IMR-90 (cell line): ENCODE data around the gene PNMA6F. TPM values are rescaled to one million over a fixed set of nuclear protein-coding genes. Genes with fewer than 3 reads are reported as not detected.

ENCODE experiments used
- ATAC-seq: fragments of 200-7000 bp; cut with Tn5 transposase; 2 replicates; pipeline ENCODE4 v1.9.1; 2020; ENCODE audit warnings: low read depth, mild to moderate bottlenecking, moderate library complexity
- BruUV-seq: library from RNA; stranded (reverse); fragments of 400-500 nt; replicated peaks from 2 replicates; lab custom pipeline; 2021; lab: Mats Ljungman, UMichigan
- CTCF ChIA-PET: fragments of 300-600 bp; formaldehyde crosslinking; extraction: SDS; loops from one replicate; lab custom pipeline; 2021; ENCODE audit warnings: antibody characterized with exemption; lab: Yijun Ruan, JAX
- POLR2A ChIA-PET: fragments of 300-600 bp; sonication (Branson Sonifier 250); formaldehyde crosslinking; loops from one replicate; lab custom pipeline; 2022; ENCODE audit warnings: antibody characterized with exemption; ENCODE audit not compliant: unreplicated experiment; lab: Charles Lee
- DNase-seq: peaks from one replicate; pipeline ENCODE4 v3.0.0; 2013
- H2AFZ ChIP-seq: replicated peaks from 2 replicates; pipeline ENCODE3; 2013; ENCODE audit warnings: low read length, mild to moderate bottlenecking; ENCODE audit not compliant: poor library complexity
- H2AK5ac ChIP-seq: 2 replicates; pipeline ENCODE4 v1.6.1; 2013; ENCODE audit warnings: low read depth, low read length, inconsistent platforms
- H2AK9ac ChIP-seq: replicated peaks from 2 replicates; pipeline ENCODE3; 2013; ENCODE audit warnings: mild to moderate bottlenecking, low read depth, low read length, moderate library complexity; ENCODE audit not compliant: poor library complexity
- H2BK120ac ChIP-seq: 2 replicates; pipeline ENCODE4 v1.6.1; 2013; ENCODE audit warnings: low read depth, low read length, inconsistent platforms
- H2BK15ac ChIP-seq: 3 replicates; pipeline ENCODE4 v1.6.1; 2013; ENCODE audit warnings: low read depth, low read length, inconsistent platforms
- H2BK20ac ChIP-seq: 2 replicates; pipeline ENCODE4 v1.6.1; 2013; ENCODE audit warnings: low read depth, mild to moderate bottlenecking, inconsistent platforms, low read length, moderate library complexity
- H2BK5ac ChIP-seq: 2 replicates; pipeline ENCODE4 v1.6.1; 2013; ENCODE audit warnings: mild to moderate bottlenecking, low read depth, low read length, inconsistent platforms; ENCODE audit not compliant: poor library complexity, severe bottlenecking
- H3K14ac ChIP-seq: replicated peaks from 2 replicates; pipeline ENCODE4 v1.6.1; 2013; ENCODE audit warnings: low read depth, low read length, inconsistent platforms
- H3K18ac ChIP-seq: 2 replicates; pipeline ENCODE4 v1.6.1; 2013; ENCODE audit warnings: low read depth, low read length, control low read depth
- H3K23ac ChIP-seq: 2 replicates; pipeline ENCODE4 v1.6.1; 2013; ENCODE audit warnings: low read depth, low read length, inconsistent platforms
- H3K27ac ChIP-seq: 2 replicates; pipeline ENCODE4 v1.5.1; 2013; ENCODE audit warnings: mild to moderate bottlenecking, control low read depth, low read length; ENCODE audit not compliant: insufficient read depth
- H3K27me3 ChIP-seq: 2 replicates; pipeline ENCODE4 v1.6.1; 2013; ENCODE audit warnings: low read length; ENCODE audit not compliant: control insufficient read depth, insufficient read depth
- H3K36me3 ChIP-seq: 2 replicates; pipeline ENCODE4 v1.6.1; 2013; ENCODE audit warnings: low read length, mixed read lengths; ENCODE audit not compliant: control insufficient read depth, insufficient read depth
- H3K4ac ChIP-seq: 2 replicates; pipeline ENCODE4 v1.6.1; 2013; ENCODE audit warnings: low read depth, low read length, inconsistent platforms
- H3K4me1 ChIP-seq: 2 replicates; pipeline ENCODE4 v1.6.1; 2013; ENCODE audit warnings: low read length, mixed read lengths; ENCODE audit not compliant: control insufficient read depth, insufficient read depth
- H3K4me2 ChIP-seq: 2 replicates; pipeline ENCODE4 v1.6.1; 2013; ENCODE audit warnings: low read depth, mild to moderate bottlenecking, control low read depth, low read length, moderate library complexity
- H3K4me3 ChIP-seq: 2 replicates; pipeline ENCODE4 v1.5.1; 2013; ENCODE audit warnings: low read depth, mild to moderate bottlenecking, control low read depth, low read length, moderate library complexity; ENCODE audit not compliant: insufficient read depth
- H3K56ac ChIP-seq: 2 replicates; pipeline ENCODE4 v1.6.1; 2013; ENCODE audit warnings: low read length, inconsistent platforms; ENCODE audit not compliant: insufficient read depth; ENCODE audit errors: extremely low read depth
- H3K79me1 ChIP-seq, 2 experiments: 2 replicates each; pipeline ENCODE4 v1.6.1; 2013; ENCODE audit warnings: low read length in 2 of 2, inconsistent platforms in 1 of 2, low read depth in 1 of 2
- H3K9ac ChIP-seq: 2 replicates; pipeline ENCODE4 v1.6.1; 2013; ENCODE audit warnings: low read depth, low read length, control low read depth
- H3K9me1 ChIP-seq: 2 replicates; pipeline ENCODE4 v1.6.1; 2013; ENCODE audit warnings: low read length, inconsistent platforms; ENCODE audit not compliant: insufficient read depth
- H3K9me3 ChIP-seq: 2 replicates; pipeline ENCODE4 v1.6.1; 2013; ENCODE audit warnings: low read length; ENCODE audit not compliant: control insufficient read depth, insufficient read depth
- H4K20me1 ChIP-seq: 2 replicates; pipeline ENCODE4 v1.6.1; 2013; ENCODE audit warnings: low read length, inconsistent platforms; ENCODE audit not compliant: insufficient read depth
- H4K5ac ChIP-seq: 2 replicates; pipeline ENCODE4 v1.6.1; 2013; ENCODE audit warnings: mild to moderate bottlenecking, low read depth, low read length, control low read depth
- H4K8ac ChIP-seq, 2 experiments: 2 replicates each; pipeline ENCODE4 v1.6.1; 2013; ENCODE audit warnings: low read depth in 2 of 2, low read length in 2 of 2, control low read depth in 1 of 2, inconsistent platforms in 1 of 2
- H4K91ac ChIP-seq: 2 replicates; pipeline ENCODE4 v1.6.1; 2013; ENCODE audit warnings: low read depth, low read length, inconsistent platforms; ENCODE audit not compliant: insufficient read depth
- BHLHE40 ChIP-seq: fragments of 150-350 bp; IDR thresholded peaks from 2 replicates; pipeline ENCODE4 v1.6.1; 2016; ENCODE audit warnings: mild to moderate bottlenecking, low read depth, low read length
- CHD1 ChIP-seq: IDR thresholded peaks from 2 replicates; pipeline ENCODE4 v1.6.1; 2012; ENCODE audit warnings: low read depth, low read length, improper control_type of control experiment
- MAZ ChIP-seq: IDR thresholded peaks from 2 replicates; pipeline ENCODE4 v1.6.1; 2012; ENCODE audit warnings: low read depth, mild to moderate bottlenecking, low read length, improper control_type of control experiment, moderate library complexity, borderline replicate concordance
- RCOR1 ChIP-seq: IDR thresholded peaks from 2 replicates; pipeline ENCODE4 v1.6.1; 2012; ENCODE audit warnings: mild to moderate bottlenecking, low read length, improper control_type of control experiment; ENCODE audit not compliant: insufficient replicate concordance
- RFX5 ChIP-seq: IDR thresholded peaks from 2 replicates; pipeline ENCODE4 v1.8.0; 2012; ENCODE audit warnings: low read depth, mild to moderate bottlenecking, low read length, moderate library complexity
- SMC3 ChIP-seq: fragments of 150-350 bp; IDR thresholded peaks from 2 replicates; pipeline ENCODE4 v1.6.1; 2016; ENCODE audit warnings: low read depth, mild to moderate bottlenecking, antibody characterized with exemption, low read length, moderate library complexity
- USF2 ChIP-seq: fragments of 150-350 bp; IDR thresholded peaks from 2 replicates; pipeline ENCODE4 v1.6.1; 2017; ENCODE audit warnings: mild to moderate bottlenecking, antibody characterized with exemption, low read length, low read depth
- WGBS, 2 experiments: methylation state at CpG; one replicate each; pipeline versions ENCODE4 v1.1.5 to v1.1.7; 2013; ENCODE audit warnings: missing lambda C conversion rate in 2 of 2; ENCODE audit not compliant: insufficient read length in 1 of 2; ENCODE audit errors: extremely low coverage in 2 of 2; 5-methylcytosine and 5-hydroxymethylcytosine counted together
- dilution Hi-C: fragments of 300-500 bp; cut with HindIII; formaldehyde crosslinking; loops from one replicate; pipeline ENCODE4 v1.14.3; 2018; ENCODE audit warnings: low sequenced_read_pairs; ENCODE audit not compliant: unreplicated experiment
- in situ Hi-C: fragments of 300-500 bp; cut with MboI; formaldehyde crosslinking; loops from 3 replicates; pipeline ENCODE4 v1.14.3; 2019; ENCODE audit warnings: low sequenced_read_pairs, inconsistent platforms, mixed read lengths
- intact Hi-C: fragments of 100-400 bp; cut with micrococcal nuclease; formaldehyde crosslinking; loops from 2 replicates; pipeline ENCODE4 v1.10.0; 2022
- polyA plus RNA-seq, 3 experiments: library from polyadenylated mRNA; depleted of rRNA; stranded (reverse); fragments of >200 nt; gene quantifications; 2 replicates each; pipeline ENCODE4 v1.2.3, GENCODE V29; 2012; ENCODE audit warnings: low replicate concordance in 1 of 3
- total RNA-seq: library from RNA; depleted of rRNA; stranded (reverse); fragments of >200 nt; gene quantifications from 2 replicates; pipeline ENCODE4 v1.2.3, GENCODE V29; 2012

Gene PNMA6F
- total and polyA plus RNA-seq, 2 of the 4 experiments (the other 2 are of a cell fraction): not detected

DNA sequence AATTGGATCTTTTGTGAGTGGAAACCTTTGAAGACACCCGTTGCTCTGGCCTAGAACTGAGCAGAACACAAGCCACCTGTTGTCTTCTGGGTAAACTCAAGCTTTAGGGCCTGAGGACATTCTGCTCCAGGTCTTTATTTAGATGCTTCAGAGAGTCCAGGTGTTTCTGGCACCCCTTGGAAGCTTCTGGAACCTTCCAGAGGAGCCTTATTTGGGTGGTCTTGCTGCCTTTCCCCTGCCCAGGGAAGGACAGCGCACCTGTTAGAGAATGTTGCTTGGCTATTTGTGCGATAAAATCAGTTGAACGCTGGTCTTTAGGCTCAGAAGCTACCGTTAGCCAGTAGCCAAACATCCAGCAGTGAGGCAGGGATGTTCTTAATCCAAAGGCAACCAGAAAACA is 15.4 kb upstream of the PNMA6F start:
- H3K4me1 ChIP-seq: peaks cover 2% of the 10 kb centered on the region; the same call in 1 of the 2 replicates
- dilution Hi-C loops: no loop called here
- no peak overlapping the region for H3K4me2 ChIP-seq
- no peak overlapping the region for H2AK9ac ChIP-seq
- DNase-seq (no peak), ATAC-seq (no peak)
- in situ Hi-C loops: no loop called here
- H2BK20ac ChIP-seq: no peak overlapping the region
- peaks cover 3% of the 10 kb centered on the region; the same call in 1 of the 2 replicates for H3K9me1 ChIP-seq
- no peak overlapping the region for H2BK120ac ChIP-seq
- H3K56ac ChIP-seq: no peak overlapping the region
- no peaks in the 10 kb centered on the region for H3K27me3 ChIP-seq
- no peak overlapping the region for H3K18ac ChIP-seq
- no peak overlapping the region for H2BK15ac ChIP-seq
- intact Hi-C loops: no loop called here
- H3K4me3 ChIP-seq: no peak overlapping the region
- H4K91ac ChIP-seq: no peak overlapping the region
- no peak overlapping the region for H2AK5ac ChIP-seq
- no peak overlapping the region for H2AFZ ChIP-seq
- no peak overlapping the region for H3K14ac ChIP-seq
- ChIA-PET CTCF (interaction anchor here (0.5 kb wide), 1 partner anchor 1587 kb away, joined by 3 read pairs; no protein-coding TSS in a partner anchor), POLR2A (no interaction called here)
- no peak for TF ChIP-seq MAZ
- no peak for TF ChIP-seq RFX5
- no peak for TF ChIP-seq USF2
- TF ChIP-seq BHLHE40: no peak
- no peak for TF ChIP-seq CHD1
- TF ChIP-seq SMC3: no peak
- no peak for TF ChIP-seq RCOR1
- peaks cover 10% of the 10 kb centered on the region; the same call in 1 of the 2 replicates for H3K36me3 ChIP-seq
- H3K4ac ChIP-seq: no peak overlapping the region
- WGBS, 2 experiments: no CpG with 5 or more reads among the region's 5 CpGs
- peaks cover 8 to 32% of the 10 kb centered on the region in 2 experiments for H3K79me1 ChIP-seq
- no peak overlapping the region for H3K23ac ChIP-seq
- no peak overlapping the region for H3K27ac ChIP-seq
- H4K20me1 ChIP-seq: peaks cover 10% of the 10 kb centered on the region
- H3K9ac ChIP-seq: no peak overlapping the region
- H4K5ac ChIP-seq: no peak overlapping the region
- BruUV-seq: TSS peak; percentile 4
- no peak overlapping the region for H4K8ac ChIP-seq
- no peaks in the 10 kb centered on the region for H3K9me3 ChIP-seq
- no peak overlapping the region for H2BK5ac ChIP-seq
